ENCODE results near the gene ACP6.
"Not testable (repeated sequence)": the region's sequence is repeated elsewhere in the genome, so short reads cannot be mapped to it uniquely, and the experiment has no call there.

Gene ACP6

DNA sequence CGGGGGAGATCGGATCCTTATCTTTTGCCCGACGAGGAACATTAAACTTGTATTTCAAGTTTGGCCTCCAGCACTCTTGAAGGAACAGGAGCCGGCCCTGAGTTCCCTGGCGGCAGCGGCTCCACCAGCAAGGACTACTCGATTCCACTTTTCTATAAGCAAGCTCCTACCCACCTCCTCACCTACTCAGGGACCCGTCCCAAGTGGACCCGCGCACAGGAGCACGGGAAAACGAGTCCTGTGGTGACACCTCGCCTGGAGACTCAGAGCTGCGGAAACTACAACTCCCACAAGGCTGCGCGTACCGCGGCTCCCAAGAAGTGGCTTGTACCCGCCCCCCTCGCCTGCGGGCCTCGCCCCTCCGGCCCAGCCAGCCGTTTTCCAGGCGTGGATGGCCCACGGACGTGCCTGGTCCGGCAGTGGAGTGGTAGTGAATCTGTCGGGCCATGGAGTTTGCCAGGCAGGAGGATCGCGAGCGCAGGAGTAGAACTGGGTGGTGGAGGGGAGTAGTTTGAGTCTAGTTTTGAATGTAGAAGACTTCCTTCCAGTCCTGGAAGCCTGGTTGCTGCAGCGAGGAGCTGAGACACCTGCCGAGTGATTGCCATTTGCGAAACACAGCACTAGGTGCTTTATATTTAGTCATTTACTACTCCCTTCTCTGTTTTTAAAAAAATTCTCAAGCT lies at the start of gene ACP6:
TSS of gene ACP6 (minus strand) at position 206 of the 683 bp plus-strand sequence. CDS start 476 bp downstream, outside the sequence.
- peak; percentile 79 for DNase-seq

DNA sequence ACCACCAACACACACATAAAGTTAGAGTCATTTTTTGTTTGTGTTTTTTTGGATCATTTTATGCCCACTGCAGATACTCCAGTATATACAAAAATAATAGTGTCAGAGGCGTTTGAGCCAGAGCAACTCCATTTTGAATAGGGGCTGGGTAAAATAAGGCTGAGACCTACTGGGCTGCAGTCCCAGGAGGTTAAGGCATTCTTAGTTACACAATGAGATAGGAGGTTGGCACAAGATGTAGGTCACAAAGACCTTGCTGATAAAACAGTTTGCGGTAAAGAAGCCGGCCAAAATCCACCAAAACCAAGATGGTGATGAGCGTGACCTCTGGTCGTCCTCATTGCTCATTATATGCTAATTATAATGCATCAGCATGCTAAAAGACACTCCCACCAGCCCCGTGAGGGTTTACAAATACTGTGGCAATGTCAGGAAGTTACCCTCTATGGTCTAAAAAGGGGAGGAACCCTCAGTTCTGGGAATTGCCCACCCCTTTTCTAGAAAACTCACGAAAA lies 49.4 kb upstream of the ACP6 start:
- DNase-seq, result no peak

DNA sequence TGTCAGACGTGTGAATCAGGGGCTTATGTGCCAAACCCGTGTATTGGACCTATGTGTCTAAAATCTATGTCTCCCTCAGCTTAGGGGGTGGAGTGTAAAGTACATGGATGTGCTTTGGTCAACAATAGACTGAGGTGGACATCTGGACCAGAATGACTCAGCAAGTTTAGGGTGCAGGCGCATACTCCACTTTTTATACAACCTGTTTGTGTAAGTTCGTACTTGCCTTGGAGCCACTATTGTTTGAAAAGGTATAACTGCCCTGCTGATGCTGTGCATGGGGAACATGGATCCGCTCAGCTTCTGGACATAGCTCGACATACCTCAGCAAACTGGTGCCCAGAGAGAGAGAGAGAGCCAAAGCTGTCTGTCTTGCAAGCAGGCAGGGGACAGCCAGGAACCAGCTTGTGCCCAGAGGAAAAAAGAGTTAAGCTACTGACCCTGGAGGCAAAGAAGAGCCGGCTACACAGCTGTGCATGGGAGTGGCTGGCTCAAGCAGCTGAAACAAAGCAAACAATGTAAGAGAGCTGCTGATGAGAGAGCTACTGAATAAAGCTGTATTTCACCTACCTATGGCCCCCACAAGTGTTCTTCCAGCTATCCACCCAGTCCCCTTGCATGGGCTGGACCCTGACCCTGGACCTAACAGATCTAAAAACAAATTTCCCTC lies 48.8 kb upstream of the ACP6 start:
- no peak for DNase-seq

DNA sequence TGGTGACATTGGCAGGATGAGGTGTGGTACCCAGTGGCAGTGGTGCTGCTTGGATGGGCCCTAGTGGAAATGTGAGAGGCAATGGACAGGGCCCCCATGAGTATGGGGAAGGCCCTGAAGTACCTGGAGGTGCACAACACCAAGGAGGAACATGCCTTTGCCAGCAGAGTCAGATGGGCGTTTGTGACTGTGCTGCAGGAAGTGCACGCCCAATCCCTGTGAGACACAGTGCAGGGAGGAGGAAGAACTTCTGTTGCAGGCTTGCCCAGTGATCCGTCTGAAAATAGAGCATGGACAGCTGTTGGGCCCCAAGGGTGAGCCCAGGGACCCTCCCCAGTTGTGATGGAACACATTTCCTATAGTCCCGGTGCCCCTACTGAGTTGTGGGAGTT lies 47.4 kb upstream of the ACP6 start:
- no peak for DNase-seq

DNA sequence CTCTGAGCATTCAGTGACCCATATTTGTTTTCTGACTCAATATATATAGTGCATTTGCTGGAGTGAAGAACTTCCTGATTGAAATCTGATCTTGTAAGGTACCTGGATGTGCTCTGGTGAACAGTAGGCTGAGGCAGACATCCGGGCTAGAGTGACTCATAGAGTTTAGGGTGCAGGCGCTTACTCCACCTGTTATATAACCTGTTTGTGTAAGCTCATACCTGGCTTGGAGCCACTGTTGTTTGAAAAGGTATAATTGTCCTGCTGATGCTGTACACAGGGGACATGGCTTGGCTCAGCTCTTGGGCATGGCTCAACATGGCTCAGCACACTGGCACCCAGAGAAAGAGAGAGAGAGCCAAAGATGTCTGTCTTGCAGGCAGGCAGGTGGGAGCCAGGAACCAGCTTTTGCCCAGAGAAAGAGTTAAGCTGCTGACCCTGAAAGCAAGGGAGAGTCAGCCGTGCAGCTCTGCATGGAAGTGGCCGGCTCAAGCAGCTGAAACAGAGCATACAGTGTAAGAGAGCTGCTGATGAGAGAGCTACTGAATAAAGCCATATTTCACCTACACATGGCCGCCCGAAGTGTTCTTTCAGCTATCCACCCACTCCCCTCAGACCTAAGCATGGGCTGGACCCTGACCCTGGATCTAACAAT lies 46.9 kb upstream of the ACP6 start:
- DNase-seq, result no peak

DNA sequence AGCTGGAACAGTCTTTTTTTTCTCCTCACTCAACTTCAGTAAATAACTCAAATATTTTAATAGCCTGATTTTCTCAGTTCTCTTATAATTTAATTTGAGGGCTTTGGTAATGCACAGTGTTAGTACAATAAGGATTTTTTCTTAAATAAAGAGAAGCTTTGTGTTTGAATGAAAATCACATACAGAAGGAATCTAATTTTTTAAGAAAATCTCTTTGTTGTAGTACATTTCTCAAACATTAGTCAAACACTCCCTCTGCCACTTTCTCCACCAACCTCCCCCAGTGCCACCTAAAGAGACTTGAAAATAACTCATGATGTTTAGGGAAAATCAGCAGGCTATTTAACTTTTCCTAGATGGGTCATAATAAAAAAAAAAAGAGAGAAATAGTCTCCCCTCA lies 42.3 kb upstream of the ACP6 start:
- no peak for DNase-seq

DNA sequence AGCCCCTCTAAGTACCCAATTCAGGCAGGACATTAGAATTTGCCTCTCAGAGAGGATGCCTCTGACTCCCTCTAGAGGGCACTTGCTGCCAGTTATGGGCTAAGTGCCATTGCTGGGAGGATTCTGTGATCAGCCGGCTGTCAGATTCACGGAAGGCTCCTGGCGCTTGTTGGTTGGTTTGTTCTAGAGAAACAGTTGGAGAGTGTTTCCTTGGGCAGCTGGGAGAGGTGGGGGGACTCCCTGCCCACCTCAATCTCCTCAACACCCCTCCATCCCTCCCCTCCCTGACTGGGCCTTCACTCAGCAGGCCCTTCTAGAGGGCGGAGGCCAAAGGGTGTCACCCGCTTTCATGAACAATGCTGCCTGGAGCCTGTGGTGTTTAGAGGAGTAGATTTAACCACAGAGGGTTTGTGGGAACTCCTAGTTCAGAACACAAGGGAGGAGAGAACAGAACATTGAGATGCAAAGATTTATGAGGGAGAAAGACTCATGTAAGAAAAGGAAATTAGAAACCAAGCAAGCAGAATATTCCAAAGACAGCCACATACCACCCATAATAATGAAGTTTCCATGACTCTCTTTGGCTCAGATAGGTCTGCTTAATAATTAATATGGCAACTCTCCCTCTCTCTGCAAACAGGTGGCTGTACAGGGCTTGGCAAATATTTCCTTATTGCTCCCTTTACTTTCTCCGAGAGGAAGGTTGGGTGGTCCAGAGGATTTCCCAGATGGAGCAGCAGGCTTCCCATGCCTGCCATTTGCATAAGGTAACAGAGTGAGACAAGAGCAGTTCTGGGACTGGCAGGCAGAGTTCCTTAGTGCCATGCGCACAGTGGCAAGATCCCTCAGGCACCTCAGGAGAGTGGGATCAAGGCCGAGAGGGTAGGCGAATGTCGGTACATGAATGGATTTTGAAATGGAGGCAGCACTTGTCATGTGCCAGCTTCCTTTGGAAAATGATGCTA lies 30.0 kb upstream of the ACP6 start:
- DNase-seq, result peak; percentile 7

DNA sequence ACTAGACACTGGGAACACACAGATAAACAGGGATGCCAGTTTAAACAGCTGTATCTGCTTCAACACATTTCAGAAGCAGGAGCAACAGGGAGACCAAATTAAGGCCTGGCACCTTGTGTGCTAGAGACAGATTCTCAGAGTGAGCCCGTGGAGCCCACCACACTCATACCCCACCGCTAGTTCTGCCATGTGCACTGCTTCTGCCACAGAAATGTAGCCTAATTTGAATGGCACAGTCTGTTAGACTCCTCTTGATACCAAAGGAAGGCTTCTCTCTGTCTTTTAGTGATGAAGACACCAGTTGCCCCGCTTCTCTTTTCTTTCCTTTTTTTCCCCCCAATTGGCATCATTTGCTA lies 29.3 kb upstream of the ACP6 start:
- DNase-seq, result no peak

DNA sequence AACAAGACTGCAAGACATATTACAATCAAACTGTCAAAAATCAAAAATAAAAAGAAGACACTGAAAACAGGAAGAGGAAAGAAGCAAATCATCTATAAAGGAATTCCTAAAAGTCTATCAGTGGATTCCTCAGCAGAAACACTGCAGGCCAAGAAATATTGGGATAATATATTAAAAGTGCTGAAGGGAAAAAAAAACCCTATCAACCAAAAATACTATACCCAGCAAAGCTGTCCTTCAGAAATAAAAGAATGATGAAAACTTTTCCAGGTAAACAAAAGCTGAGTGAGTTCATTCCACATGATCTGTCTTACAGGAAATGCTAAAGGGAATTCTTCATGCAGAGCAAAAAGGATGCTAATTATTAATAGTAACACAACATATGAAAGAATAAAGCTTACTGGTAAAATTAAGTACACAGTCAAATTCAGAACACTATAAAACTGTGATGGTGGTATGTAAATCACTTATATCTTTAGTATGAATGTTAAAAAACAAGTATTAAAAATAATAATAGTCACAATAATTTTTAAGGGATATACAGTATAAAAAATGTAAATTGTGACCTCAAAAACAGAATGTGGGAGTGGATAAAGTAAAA lies 12.9 kb upstream of the ACP6 start:
- DNase-seq, result no peak

DNA sequence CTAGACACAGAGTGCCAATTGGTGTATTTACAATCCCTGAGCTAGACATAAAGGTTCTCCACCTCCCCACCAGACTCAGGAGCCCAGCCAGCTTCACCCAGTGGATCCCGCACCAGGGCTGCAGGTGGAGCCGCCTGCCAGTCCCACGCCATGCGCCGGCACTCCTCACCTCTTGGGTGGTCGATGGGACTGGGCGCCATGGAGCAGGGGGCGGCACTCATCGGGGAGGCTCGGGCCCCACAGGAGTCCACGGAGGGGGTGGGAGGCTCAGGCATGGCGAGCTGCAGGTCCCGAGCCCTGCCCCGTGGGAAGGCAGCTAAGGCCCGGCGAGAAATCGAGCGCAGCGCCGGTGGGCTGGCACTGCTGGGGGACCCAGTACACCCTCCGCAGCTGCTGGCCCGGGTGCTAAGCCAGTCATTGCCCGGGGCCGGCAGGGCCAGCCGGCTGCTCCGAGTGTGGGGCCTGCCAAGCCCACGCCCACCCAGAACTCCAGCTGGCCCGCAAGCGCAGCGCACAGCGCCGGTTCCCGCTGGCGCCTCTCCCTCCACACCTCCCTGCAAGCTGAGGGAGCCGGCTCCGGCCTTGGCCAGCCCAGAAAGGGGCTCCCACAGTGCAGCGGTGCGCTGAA lies 10.4 kb upstream of the ACP6 start:
- DNase-seq, result not testable (repeated sequence)

DNA sequence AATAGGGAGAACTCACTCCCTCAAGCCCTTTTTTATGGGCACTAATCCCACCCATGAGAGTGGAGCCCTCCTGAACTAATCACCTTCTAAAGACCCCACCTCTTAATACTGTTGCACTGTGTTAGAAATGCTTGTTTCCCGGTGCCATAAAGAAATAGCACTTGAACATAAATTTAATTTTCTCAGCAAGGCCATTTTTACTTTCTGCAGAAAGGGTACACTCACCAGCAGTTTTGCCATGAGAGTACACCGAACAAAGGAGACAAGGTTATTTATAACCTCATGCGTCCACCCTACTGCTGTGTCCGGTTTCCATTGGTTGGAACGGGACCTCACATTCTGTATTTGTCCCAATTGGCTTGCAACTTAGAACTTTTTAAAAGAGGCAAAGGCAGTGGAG lies 7.4 kb upstream of the ACP6 start:
- DNase-seq, result not testable (repeated sequence)

DNA sequence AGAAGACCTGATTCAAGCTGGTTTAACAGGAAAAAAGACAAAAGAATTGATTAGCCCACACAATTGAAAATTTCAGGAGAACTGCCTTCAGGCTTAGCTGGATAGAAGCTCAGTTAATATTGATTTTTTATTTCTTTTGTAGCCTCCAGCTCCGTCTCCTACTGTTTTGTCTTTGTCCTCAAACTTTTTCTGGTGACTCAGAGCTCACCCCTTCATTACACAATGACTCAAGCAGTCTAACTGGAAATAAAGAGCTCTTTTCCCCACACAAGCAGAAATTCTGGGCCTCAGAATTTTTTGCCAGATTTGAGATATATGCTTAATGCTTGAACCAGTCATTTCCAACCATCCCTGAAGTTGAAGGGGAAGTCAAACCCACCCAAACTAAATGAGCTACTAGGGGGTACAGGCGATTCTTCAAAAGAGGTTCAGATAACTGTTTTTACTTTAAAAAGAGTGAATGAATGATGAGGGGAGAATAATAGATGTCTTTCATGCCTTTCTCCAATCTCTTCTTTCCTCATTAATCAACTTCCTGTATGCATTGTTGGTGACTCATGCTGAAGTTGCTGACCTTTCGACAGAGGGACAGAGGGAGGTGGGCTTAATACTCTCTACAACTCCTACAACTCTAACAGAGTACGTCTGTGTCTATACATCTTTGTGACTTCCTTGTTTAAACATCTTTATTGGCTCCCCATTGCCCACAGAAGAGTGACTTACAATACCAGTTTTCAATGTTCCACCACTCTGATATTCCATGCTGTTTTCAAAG lies 6.2 kb upstream of the ACP6 start:
- DNase-seq, result no peak

DNA sequence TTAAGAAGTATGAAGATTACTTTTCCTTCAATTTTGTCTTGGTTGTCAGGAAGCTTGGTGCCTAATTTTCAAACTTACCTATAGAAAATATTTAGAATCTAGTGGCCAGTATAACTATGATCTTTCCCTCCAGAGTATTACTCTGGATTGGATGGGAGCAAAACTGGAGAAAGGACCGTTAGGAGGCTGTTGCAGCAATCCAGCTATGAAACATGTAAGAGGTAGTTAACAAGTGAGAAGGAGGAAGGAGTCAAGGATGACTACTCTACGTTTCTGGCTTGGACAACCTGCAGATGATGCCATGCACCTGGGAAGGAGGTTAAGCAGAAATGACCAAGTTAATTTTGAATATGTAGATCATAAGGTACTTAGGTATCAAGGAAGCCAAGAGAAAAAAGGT lies 3.5 kb upstream of the ACP6 start:
- DNase-seq, result no peak

DNA sequence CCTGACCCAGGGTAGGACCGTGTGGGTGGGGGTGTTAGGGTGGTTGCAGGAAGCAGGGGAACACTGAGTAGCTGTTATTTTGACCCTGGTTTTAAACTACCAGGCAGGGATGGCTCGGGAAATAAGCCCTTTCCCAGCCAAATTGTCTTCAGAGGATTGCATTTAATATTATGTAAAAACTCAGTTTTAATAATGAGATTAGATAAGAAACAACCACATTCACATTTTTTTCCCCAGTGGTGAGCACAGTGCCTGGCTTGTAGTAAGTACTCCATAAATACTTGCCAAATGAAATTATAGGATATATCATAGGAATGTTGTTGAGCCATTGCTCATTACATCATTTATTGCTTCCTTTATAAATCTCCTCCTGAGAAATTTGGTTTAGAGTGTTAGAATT lies 3.1 kb upstream of the ACP6 start:
- no peak for DNase-seq

DNA sequence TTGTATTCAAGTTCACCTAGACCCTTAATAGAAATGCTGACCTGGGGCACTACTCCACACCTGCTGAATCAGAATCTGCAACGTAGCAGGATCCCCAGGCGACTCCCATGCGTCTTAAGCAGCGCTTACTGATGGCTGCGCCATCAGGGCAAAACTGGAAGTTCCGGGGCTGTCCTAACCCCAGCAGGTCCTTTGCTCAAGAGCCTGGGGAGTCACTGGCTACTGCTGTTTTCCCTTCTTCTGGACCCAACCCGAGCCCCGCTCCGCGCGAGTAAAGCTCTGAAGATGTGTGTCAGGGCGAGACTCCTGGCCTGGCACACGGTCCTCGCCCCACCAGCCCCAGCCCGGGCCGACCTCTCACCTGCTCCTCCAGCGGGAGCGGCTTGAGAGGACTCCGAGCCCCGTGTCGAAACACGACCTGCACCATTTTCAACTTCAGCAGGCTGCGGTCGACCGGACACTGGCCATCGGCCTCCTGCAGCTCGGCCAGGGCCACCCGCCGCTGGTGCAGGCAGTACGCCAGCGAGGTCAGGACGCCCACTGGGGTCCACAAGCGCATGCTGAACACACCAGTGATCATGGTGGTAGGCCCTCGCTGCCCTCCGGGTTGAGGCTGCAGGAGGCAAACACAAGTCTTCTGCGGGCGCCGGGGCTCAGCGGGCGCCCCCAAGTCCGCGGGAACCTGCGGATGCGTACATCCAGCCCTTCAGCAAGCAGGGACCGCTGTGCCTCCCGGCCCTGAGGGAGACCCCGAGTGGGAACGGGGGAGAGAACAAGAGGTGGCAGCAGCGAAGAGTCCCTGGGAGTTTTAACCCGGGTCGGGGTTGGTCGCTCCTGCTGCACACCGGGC lies 630 bp downstream of the ACP6 start:
- peak; percentile 22 for DNase-seq

DNA sequence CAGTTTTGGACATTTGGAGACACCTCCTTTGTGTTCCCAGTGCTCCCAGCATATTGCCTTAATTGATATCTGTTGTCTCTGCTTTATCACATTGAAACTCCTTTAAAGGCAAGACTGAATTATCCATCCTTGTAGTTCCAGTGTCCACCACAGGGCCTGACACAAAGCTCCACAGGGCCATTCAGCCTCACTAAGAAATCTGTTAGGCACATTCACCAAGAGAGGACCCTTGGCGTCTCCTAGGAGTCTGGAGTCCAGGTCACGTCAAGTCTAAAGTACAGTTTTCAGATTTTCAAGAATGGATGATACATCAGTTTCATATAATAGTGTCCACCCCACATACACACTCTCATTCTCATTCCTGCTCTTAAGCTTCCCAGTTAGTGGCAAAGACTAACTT lies 4.8 kb downstream of the ACP6 start:
- no peak for DNase-seq

DNA sequence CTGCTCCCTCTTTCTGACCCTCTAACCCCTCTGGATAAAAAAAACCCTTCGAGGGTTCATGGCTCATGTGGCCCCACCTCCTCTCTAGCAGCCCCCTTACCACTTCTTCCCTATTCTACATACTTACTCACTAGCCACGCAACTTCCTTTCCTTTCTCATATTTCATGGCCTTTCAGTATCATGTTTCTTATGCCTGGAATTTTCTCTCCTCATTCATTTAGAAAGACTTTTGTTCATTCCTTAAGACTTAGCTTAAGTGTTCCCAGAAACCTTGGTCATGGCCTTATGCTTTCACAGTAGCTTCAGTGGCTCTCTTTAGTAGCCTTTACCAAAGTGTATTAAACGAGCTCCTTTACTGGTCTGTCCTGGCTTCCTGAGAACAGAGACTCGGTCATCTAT lies 6.1 kb downstream of the ACP6 start:
- no peak for DNase-seq

DNA sequence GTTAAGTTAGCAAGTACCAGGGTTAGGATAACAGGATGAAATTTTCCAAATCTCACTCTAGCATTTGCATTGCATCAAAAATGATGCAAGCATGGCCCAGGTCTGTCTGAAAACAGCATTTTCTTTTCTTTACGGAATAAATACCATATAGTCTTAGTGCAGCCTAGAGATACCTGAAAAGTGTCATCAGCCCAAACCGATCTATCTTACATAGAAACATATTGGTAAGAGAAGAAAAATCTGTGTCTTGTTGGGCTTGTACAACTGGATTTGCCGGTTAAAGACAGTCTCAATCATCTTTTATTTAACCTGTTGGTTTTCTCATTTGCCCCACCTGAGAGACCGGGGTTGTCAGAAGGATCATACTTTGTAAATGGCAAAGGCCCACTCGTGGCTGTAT lies 15.8 kb downstream of the ACP6 start:
- DNase-seq, result no peak

DNA sequence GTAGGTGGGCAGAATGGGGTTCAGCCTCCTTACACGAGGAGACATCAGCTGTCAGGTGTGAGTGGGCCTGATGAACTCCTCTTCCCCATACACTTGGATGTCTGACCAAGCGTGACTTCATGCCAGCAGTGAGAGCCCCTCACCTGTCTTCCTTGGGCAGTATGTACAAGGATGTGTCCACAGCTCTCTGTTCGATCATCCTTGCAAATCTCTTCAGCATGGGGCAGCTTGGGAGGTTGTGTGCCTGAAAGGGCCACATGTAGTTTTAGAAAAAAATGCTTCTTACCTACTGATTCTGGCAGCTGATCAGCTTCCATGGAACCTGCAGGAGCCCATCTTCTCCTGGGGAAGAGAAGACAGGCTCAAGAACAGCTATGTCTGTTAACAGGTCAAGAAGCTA lies 18.0 kb downstream of the ACP6 start:
- DNase-seq, result no peak

DNA sequence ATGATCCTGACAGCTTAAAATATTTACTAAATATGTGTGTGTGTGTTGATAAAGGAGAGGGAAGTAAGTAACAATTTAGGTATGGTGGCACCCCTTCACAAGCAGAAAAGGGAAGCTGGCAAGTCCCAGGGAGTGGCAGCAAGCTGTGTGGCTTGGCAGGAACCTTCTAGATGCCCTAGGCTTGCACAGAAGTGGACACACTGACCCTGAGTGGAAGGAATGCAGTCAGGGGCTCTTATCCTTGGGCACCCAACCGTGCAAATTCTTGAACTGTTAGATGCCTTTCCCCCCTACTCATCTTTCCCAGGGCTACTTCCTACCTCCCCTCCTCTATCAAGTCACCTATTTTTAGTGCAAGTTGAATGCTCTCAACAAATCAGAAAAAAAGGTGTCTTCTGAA lies 18.9 kb downstream of the ACP6 start:
- DNase-seq, result no peak

All from MV-4-11 (cell line).